Measurements from ENCODE around the gene ANO1. TPM values are rescaled to one million over a fixed set of nuclear protein-coding genes. Genes with fewer than 3 reads are reported as not detected.

The ANO1 gene
- total RNA-seq, 4 donors from 2014 or later: 2.3 to 9.2 (median 4.2) TPM

DNA sequence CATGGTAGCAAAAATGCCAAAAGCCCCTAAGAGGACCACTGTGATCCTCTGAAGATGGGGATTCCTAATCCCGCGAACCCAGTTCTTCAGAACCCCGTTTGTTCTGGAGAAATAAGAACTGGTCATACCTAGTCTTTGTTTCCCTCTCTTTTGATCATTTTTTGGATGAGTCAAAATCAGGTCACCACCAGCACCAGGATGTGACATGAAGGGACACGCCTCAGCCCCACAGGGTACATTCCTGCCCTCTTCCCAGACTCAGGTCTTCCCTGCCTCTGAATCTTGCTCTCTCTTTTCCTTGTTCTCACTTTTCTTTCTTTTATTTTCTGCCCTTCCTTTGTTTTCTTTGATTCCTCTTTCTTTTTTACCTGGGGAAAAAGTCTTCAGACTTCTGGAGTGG lies 14.6 kb upstream of the ANO1 start:
- Histone ChIP-seq H3K36me3 (no peaks in the 10 kb centered on the region), H3K9me3 (no peaks in the 10 kb centered on the region), H3K4me3 (no peak overlapping the region), H3K27ac (no peak overlapping the region), H3K27me3 (peaks cover 2 to 10% (median 8%) of the 10 kb centered on the region in 3 donors), H3K4me1 (no peaks in the 10 kb centered on the region)
- in situ Hi-C loops (cut with MboI; ENCODE audit: low sequenced_read_pairs in 4 of 4): no loop called here
- DNase-seq (no peak), ATAC-seq (no peak)
- intact Hi-C loops (cut with DNase I; ENCODE audit: low total_unique reads): no loop called here
- TF ChIP-seq, protein P1, sequence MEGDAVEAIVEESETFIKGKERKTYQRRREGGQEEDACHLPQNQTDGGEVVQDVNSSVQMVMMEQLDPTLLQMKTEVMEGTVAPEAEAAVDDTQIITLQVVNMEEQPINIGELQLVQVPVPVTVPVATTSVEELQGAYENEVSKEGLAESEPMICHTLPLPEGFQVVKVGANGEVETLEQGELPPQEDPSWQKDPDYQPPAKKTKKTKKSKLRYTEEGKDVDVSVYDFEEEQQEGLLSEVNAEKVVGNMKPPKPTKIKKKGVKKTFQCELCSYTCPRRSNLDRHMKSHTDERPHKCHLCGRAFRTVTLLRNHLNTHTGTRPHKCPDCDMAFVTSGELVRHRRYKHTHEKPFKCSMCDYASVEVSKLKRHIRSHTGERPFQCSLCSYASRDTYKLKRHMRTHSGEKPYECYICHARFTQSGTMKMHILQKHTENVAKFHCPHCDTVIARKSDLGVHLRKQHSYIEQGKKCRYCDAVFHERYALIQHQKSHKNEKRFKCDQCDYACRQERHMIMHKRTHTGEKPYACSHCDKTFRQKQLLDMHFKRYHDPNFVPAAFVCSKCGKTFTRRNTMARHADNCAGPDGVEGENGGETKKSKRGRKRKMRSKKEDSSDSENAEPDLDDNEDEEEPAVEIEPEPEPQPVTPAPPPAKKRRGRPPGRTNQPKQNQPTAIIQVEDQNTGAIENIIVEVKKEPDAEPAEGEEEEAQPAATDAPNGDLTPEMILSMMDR (IDR thresholded peaks at IDR 0.05 in 4 of 5, conservative IDR thresholded peaks at IDR 0.05 in 1 of 5): no peak
- no peak for TF ChIP-seq POLR2A (IDR thresholded peaks at IDR 0.05)

DNA sequence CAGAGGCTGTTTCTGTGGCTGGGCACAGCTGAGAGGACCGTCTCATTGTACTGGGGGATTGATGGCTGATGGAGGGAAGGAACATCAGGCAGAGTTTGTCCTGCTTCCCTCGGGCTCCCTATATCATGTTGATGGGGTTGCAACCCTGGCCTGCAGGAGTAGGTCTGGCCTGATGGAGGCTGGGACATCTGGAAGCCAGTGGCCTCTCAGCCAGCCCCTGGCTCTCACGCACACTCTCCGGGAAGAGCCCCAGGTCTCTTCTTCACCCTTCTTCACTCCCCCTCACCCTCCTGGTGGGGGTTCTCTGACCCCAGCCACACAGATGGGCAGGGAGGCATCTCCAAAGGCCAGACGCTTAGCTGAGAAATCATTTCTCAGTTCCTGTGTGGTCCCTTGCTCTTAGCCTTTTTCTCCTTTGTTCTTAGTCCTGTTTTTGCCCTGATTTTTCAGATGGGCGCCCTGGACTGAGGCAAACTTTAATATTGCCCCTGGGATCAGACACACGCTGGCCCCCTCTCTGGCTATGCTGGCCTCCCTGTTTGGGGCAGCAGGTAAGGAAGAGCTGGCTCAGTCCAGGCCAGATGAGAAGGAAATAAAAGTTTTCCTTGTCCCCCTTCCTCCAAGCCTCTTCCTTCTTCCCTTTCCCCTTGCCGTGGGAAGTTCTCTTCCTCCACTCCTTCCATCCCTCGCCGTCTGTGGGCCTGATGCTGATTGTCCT lies 13.9 kb upstream of the ANO1 start:
- in situ Hi-C loops (cut with MboI; ENCODE audit: low sequenced_read_pairs in 4 of 4) (no loop called here), intact Hi-C loops (cut with DNase I; ENCODE audit: low total_unique reads) (no loop called here)
- DNase-seq: no peak
- Histone ChIP-seq H3K36me3 (no peaks in the 10 kb centered on the region), H3K4me3 (no peak overlapping the region), H3K27ac (no peak overlapping the region), H3K9me3 (no peaks in the 10 kb centered on the region), H3K27me3 (peaks cover 5 to 10% (median 8%) of the 10 kb centered on the region in 3 donors), H3K4me1 (no peaks in the 10 kb centered on the region)
- no peak for ATAC-seq
- TF ChIP-seq POLR2A (IDR thresholded peaks at IDR 0.05): no peak
- TF ChIP-seq, protein P1 (IDR thresholded peaks at IDR 0.05 in 4 of 5, conservative IDR thresholded peaks at IDR 0.05 in 1 of 5): no peak

DNA sequence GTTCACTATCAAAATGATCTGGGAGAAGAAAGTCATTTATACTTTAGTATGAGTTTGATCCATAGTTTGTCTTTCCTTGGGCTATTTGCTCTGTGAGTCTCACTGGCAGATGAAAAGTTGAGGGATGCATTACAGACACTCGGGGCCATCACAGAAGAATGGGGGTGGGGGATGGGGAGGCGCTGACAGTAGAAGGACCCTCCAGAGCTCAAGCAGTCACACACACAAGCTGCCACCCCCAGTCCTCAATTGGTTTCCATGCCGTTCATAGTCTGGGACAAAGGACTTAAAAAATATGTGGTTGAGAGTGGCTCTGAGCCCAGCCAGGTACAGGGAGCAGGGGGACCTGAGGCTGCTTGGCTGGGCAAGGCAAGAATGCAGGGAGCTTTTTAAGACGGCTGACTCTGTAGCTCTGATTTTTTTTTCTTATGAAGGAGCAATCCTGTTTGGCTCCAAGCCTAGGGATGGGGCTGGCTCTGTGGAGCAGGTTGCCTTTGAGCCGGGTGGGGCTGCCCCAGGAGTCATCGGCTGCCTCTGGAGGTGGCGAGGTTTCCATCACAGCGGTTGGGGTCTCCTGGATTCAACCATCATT lies 13.3 kb upstream of the ANO1 start:
- intact Hi-C loops (cut with DNase I; ENCODE audit: low total_unique reads): no loop called here
- in situ Hi-C loops (cut with MboI; ENCODE audit: low sequenced_read_pairs in 4 of 4): no loop called here
- no peak for ATAC-seq
- TF ChIP-seq, protein P1 (IDR thresholded peaks at IDR 0.05 in 4 of 5, conservative IDR thresholded peaks at IDR 0.05 in 1 of 5): no peak
- TF ChIP-seq POLR2A (IDR thresholded peaks at IDR 0.05): no peak
- no peak for DNase-seq
- Histone ChIP-seq H3K4me1 (no peaks in the 10 kb centered on the region), H3K9me3 (no peaks in the 10 kb centered on the region), H3K27ac (no peak overlapping the region), H3K36me3 (no peaks in the 10 kb centered on the region), H3K4me3 (no peak overlapping the region), H3K27me3 (peaks cover 7 to 10% (median 8%) of the 10 kb centered on the region in 3 donors)

DNA sequence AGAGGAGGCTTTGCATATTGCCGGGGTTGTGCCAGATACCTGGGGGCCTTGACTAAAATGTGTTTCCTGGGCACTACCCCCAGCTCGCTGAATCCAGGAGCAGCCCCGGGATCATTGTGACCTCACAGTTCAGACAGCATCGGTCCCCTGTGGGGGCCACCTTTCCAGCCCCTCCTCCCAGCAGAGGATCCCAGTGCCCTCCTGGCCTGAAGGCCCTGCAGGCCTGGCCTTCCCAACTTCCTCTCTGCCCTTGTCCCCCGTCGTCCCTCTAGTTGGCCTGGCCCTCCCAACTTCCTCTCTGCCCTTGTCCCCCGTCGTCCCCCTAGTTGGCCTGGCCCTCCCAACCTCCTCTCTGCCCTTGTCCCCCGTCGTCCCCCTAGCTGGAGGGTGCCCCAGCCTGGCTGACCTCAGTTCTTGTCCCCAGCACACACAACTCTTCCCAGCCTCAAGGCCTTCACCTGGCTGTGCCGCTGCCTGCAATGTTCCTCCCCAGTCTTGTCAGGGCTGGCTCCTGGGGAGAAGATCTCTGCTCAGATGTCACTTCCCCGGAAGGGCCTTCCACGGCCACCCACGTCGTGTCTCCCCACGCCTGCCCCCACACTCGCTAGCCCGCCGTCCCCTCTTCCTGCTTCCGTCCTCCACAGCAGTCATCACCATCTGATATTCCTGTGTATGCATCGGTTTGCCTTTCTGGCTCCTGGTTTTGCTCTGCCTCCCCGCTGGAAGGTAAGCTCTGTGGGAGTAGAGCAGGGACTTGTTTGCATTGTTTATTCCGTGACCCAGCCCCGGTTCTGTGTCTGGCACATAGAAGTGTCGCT lies 12.6 kb upstream of the ANO1 start:
- DNase-seq (no peak), ATAC-seq (no peak)
- Histone ChIP-seq H3K9me3 (no peaks in the 10 kb centered on the region), H3K36me3 (no peaks in the 10 kb centered on the region), H3K4me1 (no peaks in the 10 kb centered on the region), H3K4me3 (no peak overlapping the region), H3K27me3 (peaks cover 8 to 13% (median 12%) of the 10 kb centered on the region in 3 donors), H3K27ac (no peak overlapping the region)
- intact Hi-C loops (cut with DNase I; ENCODE audit: low total_unique reads) (no loop called here), in situ Hi-C loops (cut with MboI; ENCODE audit: low sequenced_read_pairs in 4 of 4) (no loop called here)
- no peak for TF ChIP-seq POLR2A (IDR thresholded peaks at IDR 0.05)
- TF ChIP-seq, protein P1 (IDR thresholded peaks at IDR 0.05 in 4 of 5, conservative IDR thresholded peaks at IDR 0.05 in 1 of 5): no peak
